ENCODE results near the gene ZMYND10. TPM values are rescaled to one million over a fixed set of nuclear protein-coding genes. Genes with fewer than 3 reads are reported as not detected.

Gene ZMYND10
- total RNA-seq, 1 experiment from 2014 or later: 3.2 TPM

GRCh38 chr3:50303013-50303815 is 42.3 kb downstream of the ZMYND10 start, which contains the start of gene HYAL1:
Gene HYAL1 (minus strand): TSS chr3:50303574. CDS start chr3:50302956, 618 bp downstream.
- no peak for DNase-seq (ENCODE audit: low read depth)

GRCh38 chr3:50302095-50303012 is 43.2 kb downstream of the ZMYND10 start:
- DNase-seq (ENCODE audit: low read depth): no peak

DNA sequence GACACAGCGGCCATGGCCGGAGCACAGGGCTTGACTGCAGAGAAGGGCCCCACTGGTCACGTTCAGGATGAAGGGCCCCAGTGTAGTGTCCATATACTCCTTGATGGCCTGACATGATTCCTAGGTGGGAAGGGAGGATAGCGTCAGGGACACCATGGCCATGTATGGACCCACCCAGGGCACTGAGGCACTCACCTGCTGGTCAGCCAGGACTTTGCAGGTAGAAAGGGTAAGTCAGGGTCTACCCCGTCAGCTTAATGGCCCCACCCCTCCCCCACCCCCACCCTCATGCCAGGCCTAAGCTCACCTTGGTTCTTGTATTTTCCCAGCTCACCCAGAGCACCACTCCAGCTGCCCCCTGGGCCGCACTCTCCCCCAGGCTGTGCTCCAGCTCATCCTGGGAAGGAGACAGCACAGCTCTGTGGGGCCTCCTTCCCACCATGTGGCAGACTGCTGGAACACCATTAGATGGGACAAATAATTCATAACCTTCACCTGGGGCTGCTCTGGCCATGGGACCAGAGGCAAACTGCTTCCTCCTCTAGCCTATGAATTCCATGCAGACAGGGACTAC is 44.8 kb downstream of the ZMYND10 start:
- DNase-seq (ENCODE audit: low read depth): no peak

DNA sequence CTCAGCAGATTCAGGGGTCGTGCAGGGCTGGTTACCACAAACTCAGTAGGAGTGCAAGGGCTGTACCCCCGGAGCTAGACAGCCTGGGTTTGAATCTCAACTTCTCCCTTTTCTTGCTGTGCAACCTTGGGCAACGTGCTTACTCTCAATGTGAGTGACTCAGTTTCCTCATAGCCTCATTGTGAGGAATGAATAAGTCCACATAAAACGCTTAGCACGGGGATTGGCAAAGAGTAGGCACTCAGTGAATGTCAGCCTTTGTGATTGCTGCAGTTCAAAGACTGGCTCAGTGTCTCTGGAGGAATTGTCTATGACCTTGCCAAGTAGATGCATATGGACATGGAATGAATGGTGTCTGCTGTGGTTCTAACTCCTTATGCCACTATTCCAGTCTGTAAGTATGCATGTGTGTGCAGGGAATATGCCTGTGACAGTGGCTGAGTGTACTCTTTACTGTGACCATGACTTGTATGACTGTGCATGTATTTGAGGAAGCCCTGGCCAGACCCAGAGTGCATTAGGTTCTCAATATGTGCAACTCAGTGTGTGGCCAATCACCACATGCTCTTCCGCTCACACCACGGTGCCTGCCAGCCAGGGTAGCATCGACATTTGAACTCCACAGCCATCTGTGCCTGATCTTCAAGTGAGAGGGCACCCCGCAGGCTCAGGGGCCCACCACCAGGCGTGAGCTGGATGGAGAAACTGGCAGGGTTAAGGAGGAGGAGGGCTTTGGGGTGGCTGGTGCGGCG is 45.4 kb downstream of the ZMYND10 start:
- DNase-seq (ENCODE audit: low read depth): peak; percentile 29

DNA sequence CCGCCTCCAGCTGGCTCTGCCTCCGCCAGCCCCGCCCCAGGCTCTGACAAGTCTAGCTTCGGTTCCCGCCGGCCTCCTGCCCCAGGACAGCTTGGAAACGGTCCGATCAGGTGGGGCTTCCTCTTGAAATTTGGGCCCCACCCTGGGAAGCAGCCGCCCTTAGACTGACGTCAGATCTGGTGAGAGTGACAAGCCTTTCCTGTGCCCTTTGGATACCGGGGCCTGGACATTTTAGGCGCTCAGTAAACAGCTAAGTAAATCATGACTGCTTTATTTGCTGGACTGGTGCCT is 45.9 kb downstream of the ZMYND10 start:
- DNase-seq (ENCODE audit: low read depth): no peak

- peak; percentile 96 for DNase-seq (ENCODE audit: low read depth)
These were observed 46.5 kb downstream of the ZMYND10 start, which contains the start of the genes HYAL3 and NAA80 for GRCh38 chr3:50298836-50299637. Gene HYAL3 (minus strand): TSS chr3:50299405. CDS start chr3:50295602, 3,803 bp downstream. Gene NAA80 (minus strand): TSS chr3:50299405. CDS start chr3:50297463, 1,942 bp downstream.

DNA sequence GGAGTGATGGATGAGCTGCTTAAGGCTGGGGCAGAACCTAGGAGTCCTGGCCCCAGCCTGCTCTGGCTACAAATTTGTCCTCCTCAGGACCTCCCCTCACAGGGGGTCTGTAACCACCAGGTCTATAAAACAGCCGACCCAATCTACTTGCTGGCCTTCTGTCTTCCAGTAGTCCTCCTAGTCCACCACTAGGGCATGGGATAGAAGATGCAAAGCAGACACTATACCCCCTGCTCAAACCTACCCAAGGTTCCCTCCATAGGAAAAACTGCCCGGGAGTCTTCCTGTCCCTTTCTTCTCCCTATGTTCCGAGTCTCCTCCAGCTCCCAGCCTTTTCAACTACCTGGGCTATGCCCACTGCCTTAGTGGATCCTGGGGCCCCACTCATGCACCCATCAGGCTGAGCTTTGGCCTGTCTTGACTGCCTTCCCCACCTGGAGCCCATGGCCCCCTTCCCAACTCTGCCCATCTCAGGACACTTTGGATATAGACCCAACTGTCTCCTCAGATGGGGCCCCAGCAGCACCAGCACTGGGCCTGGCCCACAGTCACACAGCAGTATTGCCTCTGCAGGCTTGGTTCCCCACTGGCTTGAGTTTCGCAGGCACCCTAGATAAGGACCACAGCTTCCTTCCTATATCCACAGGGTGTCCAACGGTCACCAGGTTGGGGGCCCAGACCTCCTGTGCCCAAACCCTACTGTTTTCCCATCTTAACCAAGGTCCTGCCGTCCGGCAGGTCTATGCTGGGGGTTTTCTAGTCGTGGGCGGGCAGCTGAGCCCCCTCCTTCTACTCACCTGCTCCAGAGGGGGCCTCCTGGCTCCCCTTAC is 47.4 kb downstream of the ZMYND10 start:
- no peak for DNase-seq (ENCODE audit: low read depth)

DNA sequence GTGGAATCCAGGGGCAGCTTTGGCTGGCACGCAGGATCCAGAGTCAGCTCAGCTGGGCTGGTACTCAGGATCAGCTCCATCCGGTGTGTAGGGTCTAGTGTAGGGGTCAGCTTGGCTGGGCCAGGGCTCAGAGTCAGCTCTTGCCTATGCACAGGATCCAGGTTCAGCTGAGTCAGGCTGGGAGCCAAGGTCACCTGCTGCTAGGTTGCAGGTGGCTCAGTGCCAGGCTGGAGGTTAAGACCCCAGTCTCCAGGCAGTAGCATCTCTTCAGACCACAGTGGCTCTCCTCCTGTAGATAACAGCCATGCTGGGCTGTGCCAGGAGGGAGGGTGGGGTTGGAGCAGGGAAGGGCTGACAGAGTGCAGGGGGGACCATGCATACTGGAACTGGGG is 48.2 kb downstream of the ZMYND10 start:
- DNase-seq (ENCODE audit: low read depth): no peak

GRCh38 chr3:50296721-50297383 is 48.7 kb downstream of the ZMYND10 start:
- no peak for DNase-seq (ENCODE audit: low read depth)

- no peak for DNase-seq (ENCODE audit: low read depth)
These were observed 49.7 kb downstream of the ZMYND10 start for GRCh38 chr3:50295553-50296431.

GRCh38 chr3:50294492-50295403 is 50.8 kb downstream of the ZMYND10 start:
- DNase-seq (ENCODE audit: low read depth): no peak

DNA sequence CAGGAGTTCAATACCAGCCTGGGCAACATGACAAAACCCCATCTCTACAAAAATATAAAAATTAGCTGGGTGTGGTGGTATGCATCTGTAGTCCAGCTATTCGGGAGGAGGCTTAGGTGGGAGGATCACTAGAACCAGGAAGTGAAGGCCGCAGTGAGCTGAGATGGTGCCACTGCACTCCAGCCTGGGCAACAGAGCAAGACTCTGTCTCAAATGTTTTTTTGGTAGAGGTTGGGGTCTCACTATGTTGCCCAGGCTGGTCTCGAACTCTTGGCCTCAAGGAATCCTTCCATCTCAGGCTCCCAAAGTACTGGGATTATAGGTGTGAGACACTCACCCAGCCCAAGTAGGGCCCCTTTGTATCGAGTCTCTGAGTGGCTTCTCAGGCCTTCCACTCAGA is 51.4 kb downstream of the ZMYND10 start:
- no peak for DNase-seq (ENCODE audit: low read depth)

DNA sequence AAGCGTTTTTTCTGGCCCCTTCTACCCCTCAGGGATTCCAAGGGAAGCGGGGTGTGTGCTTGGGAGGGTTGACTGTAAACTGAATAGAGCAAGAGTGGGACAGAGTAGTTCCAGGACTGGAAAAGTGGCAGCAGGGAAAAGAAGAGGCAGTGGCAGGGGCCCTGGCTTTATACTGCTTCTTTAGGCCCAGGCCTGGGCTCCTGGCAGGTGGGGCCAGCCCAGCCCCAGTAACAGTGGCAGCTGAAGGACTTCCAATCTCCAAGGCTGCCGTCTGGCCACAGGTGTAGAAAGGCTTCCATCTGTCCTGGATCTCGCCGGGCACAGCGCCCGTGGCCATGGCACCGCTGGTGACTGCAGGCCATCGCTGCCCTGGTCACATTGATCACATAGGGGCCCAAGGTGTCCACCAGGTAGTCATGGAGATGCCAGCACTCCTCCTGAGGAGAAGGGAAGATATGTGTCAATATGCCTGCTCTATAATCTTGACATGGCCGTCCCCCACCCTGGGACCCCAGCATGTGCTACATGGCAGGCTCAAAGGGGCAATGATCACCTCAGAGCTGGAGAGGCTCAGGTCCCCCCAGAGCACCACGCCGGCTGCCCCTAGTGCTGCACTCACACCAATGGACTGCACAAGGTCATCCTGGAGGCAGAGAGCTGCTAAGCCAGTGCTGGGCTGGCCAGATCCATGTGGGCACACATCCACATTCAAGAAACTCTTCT is 52.3 kb downstream of the ZMYND10 start:
- DNase-seq (ENCODE audit: low read depth): no peak

GRCh38 chr3:50292159-50293078 is 53.1 kb downstream of the ZMYND10 start, which contains the start of gene IFRD2:
Gene IFRD2 (minus strand): TSS chr3:50292429. CDS start chr3:50292274, 155 bp downstream.
- DNase-seq (ENCODE audit: low read depth): peak; percentile 95
